Hepatic stellate cell (primary cell): Measurements from ENCODE around the gene NR1D1.
"Not testable (repeated sequence)": the region's sequence is repeated elsewhere in the genome, so short reads cannot be mapped to it uniquely, and the experiment has no call there.

Experiments used
- DNase-seq: peaks from one replicate; pipeline ENCODE4 v3.0.0; 2011; ENCODE audit warnings: low spot score

NR1D1 gene

GRCh38 chr17:40100419-40100668 is at the start of gene NR1D1:
Gene NR1D1 (minus strand): TSS chr17:40100589. CDS start chr17:40100094, 495 bp downstream.
- DNase-seq: no peak

DNA sequence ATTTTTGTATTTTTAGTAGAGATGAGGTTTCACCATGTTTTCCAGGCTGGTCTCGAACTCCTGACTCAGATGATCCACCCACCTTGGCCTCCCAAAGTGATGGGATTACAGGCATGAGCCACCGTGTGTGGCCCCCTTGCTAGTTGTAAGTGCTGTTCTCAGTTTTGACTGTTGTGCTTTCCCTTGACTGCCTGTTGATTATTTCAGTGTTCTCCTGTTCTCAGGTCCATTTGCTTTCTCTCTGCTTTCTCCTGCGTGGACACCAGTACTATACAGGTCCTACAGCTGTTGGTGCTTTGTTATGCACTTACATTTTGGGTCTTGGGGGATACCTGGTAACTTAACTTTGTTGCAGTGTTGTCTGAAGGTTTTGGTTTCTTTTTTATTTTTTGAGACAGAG is 48.1 kb upstream of the NR1D1 start:
- no peak for DNase-seq

GRCh38 chr17:40145476-40145875 is 45.1 kb upstream of the NR1D1 start:
- no peak for DNase-seq

DNA sequence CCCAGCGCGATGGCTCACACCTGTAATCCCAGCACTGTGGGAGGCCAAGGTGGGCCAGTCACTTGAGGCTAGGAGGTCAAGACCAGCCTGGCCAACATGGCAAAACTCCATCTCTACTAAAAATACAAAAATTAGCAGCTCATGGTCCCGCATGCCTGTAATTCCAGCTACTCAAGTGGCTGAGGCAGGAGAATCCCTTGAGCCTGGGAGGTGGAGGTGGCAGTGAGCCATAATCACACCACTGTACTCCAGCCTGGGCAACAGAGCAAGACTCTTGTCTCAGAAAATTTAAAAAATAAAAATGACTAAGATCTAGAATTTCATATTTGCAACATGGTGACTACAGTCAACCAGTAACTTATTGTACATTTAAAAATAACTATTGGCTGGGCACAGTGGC is 42.8 kb upstream of the NR1D1 start:
- not testable (repeated sequence) for DNase-seq

DNA sequence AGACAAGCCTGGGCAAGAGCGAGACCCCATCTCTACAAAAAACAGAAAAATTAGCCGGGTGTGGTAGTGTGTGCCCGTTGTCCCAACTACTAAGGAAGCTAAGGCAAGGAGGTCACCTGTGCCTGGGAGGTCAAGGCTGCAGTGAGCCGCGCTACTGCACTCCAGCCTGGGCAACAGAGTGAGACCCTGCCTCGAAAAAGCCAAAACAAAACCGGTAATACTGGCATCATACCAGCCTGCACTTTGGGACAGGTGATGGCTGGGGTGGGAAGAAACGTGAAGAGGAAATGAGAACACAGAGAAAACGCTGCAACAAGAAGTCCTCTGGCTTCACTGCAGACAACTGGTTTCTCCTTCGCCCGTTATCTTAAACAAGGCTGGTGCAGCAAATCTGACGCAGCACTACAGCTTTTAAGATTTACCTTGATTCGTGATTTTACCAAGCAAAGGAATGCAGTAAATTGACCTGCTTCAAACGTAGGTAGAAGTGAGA is 39.2 kb upstream of the NR1D1 start:
- no peak for DNase-seq

DNA sequence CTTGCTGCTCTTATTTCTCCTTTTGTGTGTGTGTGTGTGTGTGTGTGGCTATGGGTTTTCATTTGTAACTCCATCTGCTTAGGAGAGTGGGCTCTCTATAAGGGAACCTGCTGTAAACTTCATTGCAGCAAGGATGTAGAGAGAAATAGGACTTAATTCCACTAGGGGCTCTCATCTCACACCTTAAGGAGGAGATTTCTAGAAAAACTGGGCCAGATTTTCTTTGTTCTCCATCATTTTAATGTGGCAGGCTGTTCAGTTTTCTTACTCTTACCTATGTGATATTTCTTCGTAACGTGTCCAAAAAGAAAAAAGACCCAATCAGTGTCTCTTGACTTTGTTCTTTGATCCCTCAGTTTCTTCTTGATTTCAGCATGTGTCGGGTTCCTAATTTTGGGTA is 35.4 kb upstream of the NR1D1 start:
- DNase-seq: no peak

GRCh38 chr17:40134184-40134583 is 33.8 kb upstream of the NR1D1 start:
- DNase-seq: no peak

DNA sequence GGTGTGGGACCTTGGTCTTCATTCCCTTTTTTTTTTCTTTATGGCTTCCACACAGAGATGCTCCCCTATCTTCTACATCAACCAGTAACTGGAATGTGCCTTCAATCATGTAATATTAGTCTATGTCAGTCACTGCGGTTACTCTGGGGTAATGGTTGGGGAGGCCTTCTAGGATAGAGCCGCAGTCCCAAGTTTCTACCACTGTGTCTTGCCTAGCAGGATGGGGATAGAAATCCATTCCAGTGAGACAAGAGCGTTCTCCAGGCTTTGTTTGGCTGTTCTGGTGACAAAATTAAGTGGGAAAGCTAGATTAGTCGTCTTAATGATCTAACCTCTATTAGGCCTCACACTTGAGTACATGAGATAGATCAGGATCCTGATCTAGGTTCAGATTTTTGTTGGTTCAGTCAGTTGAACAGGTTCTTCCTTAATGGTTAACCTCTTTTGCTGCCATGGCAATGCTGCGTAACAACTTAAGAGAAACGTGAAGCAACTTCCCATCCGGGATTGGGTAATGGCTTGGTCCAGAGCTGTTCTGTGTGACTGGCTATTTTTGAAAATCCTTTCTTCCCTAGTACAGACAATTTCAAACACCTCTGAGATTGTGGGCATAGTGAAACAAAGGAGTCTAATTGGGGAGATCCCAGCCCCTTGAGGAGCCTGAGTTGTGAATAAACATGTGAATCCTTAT is 30.1 kb upstream of the NR1D1 start:
- DNase-seq: no peak

DNA sequence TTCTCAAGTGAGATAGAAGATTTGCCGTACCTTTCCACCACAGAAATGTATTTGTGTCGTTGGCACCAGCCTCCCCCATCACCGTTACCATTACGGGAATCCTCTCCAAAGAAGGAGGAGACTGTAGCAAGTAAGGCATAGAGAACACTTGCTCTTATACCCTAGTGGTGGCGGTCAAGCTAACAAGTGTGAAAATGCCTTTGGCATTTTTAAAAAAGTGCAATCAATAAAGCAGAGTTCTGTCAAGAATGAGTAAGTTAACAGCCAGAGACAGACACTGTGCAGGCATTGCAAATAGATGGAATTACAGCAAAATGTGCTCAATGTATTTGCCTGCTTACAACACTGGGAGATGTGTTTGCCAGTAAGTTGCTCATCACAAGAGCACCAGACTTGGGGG is 29.1 kb upstream of the NR1D1 start:
- no peak for DNase-seq

DNA sequence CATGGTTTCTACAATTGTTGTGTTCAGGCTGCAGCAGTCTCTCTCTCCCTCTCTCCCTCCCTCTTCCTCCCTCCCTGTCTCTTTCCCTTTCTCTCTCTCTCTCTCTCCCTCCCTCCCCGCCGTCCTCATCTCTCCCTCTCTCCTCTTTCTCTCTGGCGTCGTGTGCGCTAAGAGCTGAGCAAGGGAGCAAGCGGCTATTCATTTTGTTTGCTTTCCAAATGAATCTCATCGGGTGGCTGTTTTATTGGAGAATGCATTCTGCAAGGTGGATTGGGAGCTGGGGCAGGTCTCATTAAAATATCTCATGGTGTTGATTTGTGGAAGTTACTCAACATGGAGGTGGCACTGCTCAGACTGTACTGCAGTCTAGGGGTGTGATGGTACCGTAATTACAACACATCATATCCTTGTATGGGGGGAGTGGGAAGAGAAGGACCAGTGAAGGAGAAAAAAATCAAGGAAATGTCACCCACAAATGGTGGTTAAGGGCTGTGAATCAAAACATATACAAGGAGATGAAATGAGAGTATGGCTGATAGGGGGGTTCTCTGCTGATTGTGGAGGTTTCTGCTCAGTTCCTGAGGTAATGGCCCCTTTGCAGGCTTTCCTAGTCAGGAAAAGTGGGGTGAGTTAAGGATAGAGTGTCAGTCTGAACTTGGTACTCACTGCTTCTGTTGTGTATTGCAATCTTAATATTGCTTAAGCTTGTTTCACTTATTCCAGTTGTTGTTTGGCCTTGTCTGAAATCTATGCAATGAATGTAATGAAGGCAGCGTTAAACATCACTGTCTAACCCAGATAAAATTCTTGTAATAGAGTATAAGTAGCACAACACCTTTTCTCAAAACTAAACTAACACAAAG is 24.1 kb upstream of the NR1D1 start:
- DNase-seq: no peak

DNA sequence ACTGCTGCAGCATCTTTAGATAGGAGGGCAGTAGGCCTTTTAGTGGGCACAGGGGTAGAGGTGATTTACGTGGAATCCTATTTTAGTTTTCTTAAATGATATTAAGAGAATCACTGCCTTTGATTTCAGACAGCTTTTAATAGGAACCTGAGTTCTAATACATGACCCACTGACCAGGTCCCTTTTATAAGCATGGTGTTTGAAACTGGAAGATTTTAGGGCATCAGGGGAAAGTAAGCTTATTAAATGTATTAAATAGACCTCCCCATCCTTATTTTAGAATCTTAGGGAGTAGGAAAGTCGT is 23.4 kb upstream of the NR1D1 start:
- no peak for DNase-seq

- DNase-seq: peak; percentile 67
Observed at GRCh38 chr17:40122999-40123810, 22.8 kb upstream of the NR1D1 start.

GRCh38 chr17:40122136-40122998 is 22.0 kb upstream of the NR1D1 start:
- peak; percentile 64 for DNase-seq

DNA sequence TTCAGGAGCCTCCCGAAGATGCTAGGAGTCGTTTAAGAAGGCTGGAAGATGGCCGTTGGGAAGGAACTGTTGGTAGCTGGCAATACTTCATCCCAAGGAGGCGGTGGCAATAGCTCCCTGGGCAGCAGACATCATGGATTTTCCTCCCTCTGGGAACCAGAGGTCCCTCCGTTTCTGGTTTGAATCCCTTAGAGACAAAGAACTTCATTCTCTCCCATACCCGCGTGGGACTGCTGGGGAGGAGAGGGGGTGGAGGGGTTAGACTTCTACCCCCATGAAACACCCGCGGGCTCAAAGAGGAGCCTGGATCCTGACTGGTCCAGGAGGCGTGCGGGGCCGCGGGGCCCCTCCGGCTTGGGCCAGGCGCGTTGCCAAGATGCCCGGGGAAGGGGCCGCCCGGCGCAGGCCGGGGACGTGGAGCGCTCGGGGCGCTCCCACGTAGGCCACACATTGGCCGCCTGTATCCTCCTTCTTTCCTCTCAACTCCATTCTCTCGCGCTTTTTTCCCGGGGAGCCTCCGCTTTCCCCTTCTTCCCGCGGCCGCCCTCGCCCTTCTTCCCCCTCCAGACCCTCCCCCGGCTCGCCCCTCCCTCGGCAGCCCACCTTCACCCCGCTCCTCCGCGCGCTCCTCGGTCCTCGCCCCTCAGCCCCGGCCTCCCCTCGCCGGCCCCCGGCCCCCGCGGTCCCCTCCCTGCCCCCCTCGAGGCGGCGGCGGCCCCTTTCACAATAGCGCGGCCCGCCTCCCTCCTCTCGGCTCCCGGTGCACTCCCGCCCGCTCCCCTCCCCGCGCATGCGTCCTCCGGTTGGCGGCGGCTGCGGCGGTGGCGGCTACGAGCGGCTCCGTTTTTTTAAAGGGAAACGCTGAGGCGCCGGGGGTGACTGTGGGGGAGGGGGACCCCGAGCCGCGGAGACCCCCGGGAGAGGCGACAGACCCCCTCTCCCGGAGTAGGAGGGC is 21.1 kb upstream of the NR1D1 start, which contains the start of gene MSL1:
TSS of gene MSL1 (plus strand) at position 791 of the 955 bp plus-strand sequence. CDS start 642 bp downstream, outside the sequence.
- DNase-seq: peak; percentile 94

DNA sequence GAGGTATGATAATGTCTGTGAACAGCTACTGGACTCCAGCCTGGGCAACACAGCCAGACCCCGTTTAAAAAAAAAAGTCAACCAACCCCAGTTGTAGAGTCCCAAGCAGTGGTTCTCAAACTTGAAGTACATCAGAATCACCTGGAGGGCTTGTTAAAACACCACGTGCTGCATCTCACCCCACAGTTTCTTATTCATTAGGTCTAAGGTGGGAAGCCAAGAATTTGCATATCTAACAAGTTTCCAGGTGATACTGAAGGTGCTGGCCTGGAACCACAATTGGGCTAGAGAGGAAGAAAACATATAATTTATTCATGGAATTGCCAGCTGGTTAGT is 14.7 kb upstream of the NR1D1 start:
- DNase-seq: no peak

- no peak for DNase-seq
Observed at GRCh38 chr17:40113907-40114245, 13.5 kb upstream of the NR1D1 start.

GRCh38 chr17:40113110-40113906 is 12.9 kb upstream of the NR1D1 start:
- peak; percentile 95 for DNase-seq

- DNase-seq: no peak
Observed at GRCh38 chr17:40112718-40113109, 12.3 kb upstream of the NR1D1 start.

DNA sequence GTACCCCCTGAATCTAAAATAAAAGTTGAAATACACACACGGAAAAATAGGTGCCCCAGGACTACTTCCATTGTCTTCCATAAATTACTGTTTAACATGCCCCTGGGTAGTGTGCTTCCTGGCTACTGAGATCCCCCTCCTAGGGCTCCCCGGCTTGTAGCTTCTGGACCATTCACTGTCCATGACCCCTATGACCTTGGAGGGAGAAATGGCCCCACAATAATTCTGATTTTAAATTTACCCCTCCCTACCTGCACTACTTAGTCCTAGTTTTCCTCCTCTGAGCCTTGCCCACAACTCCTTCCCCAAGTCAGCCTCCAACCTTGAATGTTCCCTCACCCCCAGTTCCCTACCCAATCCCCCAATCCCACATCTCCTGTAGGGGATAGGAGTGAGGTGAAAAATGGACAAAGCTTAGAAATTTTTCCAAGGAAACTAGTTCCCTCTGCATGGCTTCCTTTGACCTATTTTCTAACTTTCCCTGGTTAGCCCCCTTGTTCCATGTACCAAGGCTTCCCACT is 11.9 kb upstream of the NR1D1 start:
- no peak for DNase-seq
